GM12865 (cell line): Measurements from ENCODE around the gene CPTP.

Experiments used
- DNase-seq: peaks from one replicate; pipeline ENCODE4 v3.0.0; 2010; ENCODE audit warnings: low read depth
- H3K4me3 ChIP-seq: 2 replicates; pipeline ENCODE4 v1.5.1; 2011; ENCODE audit warnings: mild to moderate bottlenecking, low read depth, low read length, control low read depth
- CTCF ChIP-seq: IDR thresholded peaks from 2 replicates; pipeline ENCODE4 v1.5.1; 2011; ENCODE audit warnings: low read length, control low read depth, low read depth, inconsistent platforms; ENCODE audit not compliant: insufficient read depth; ENCODE audit errors: missing control alignments

The CPTP gene

GRCh38 chr1:1353389-1354151 lies 29.0 kb downstream of the CPTP start:
- no peak for DNase-seq
- TF ChIP-seq CTCF: no peak
- no peak overlapping the region for H3K4me3 ChIP-seq

- DNase-seq: no peak
- TF ChIP-seq CTCF: no peak
- H3K4me3 ChIP-seq: no peak overlapping the region
Observed at GRCh38 chr1:1354271-1355247, 30.0 kb downstream of the CPTP start.

GRCh38 chr1:1355416-1355815 lies 30.8 kb downstream of the CPTP start:
- TF ChIP-seq CTCF: no peak
- DNase-seq: no peak

GRCh38 chr1:1356166-1356795 lies 31.7 kb downstream of the CPTP start:
- H3K4me3 ChIP-seq: no peak overlapping the region
- no peak for DNase-seq
- TF ChIP-seq CTCF: no peak

More at GRCh38 chr1:1355416-1355815, 30.8 kb downstream of the CPTP start:
- no peak overlapping the region for H3K4me3 ChIP-seq

- no peak overlapping the region for H3K4me3 ChIP-seq
- TF ChIP-seq CTCF: no peak
- no peak for DNase-seq
Observed at GRCh38 chr1:1356796-1357401, 32.3 kb downstream of the CPTP start.

GRCh38 chr1:1357871-1358432 lies 33.4 kb downstream of the CPTP start:
- no peak for DNase-seq
- no peak overlapping the region for H3K4me3 ChIP-seq
- TF ChIP-seq CTCF: no peak
